ENCODE results near the gene AOPEP. TPM values are rescaled to one million over a fixed set of nuclear protein-coding genes. Genes with fewer than 3 reads are reported as not detected.
"Not testable (repeated sequence)": the region's sequence is repeated elsewhere in the genome, so short reads cannot be mapped to it uniquely, and the experiment has no call there.

Gene AOPEP
- total RNA-seq, 2 donors from 2014 or later, result 12.4 to 12.9 TPM

DNA sequence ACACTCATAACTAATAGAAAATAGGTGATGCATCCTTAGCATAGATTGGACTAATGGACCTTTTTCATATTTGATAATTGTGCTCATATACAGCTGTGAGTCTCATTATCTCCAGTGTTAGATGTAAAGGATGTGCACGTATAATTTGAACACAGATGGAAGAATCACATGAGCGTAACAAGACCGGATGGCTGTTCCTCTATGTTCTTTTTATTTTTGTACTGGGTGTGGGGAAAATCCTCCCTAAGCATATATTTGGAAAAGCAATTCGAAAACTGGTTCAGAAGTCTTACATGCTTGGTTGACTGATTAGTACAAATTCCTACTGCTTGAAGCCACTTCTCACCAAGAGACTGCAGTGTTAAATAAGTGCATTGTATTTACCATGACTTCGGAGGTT lies 230.2 kb downstream of the AOPEP start:
- H3K4me3 Mint-ChIP-seq, result no peak overlapping the region
- peaks cover 10% of the 10 kb centered on the region for H3K36me3 Mint-ChIP-seq (ENCODE audit: low read depth)

DNA sequence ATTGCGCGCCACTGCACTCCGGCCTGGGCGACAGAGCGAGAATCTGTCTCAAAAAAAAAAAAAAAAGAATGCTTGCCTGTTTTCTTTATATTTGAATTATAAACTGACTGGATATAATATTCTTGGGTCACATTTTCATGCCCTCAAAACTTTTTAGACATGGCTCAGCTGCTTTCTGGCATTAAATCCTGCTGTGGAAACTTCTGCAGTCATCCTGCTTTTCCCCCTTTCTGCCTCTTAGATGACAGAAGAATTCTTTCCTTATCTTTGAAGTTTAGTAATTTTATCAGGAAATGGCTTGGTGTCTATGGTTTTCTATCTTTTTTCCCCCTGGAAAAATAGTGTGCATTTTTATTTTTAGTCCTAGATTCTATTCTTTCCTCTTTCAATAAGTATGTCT lies 234.5 kb downstream of the AOPEP start:
- H3K4me1 Mint-ChIP-seq, result peaks cover 2% of the 10 kb centered on the region
- no peak overlapping the region for H3K27ac Mint-ChIP-seq
- H3K36me3 Mint-ChIP-seq (ENCODE audit: low read depth), result peaks cover 16% of the 10 kb centered on the region
- no peaks in the 10 kb centered on the region for H3K27me3 Mint-ChIP-seq
- no peaks in the 10 kb centered on the region for H3K9me3 ChIP-seq (ENCODE audit: control insufficient read depth, low read length, poor library complexity, severe bottlenecking)
- DNase-seq (no peak), ATAC-seq (no peak)
- no peak overlapping the region for H3K4me3 Mint-ChIP-seq

More for the DNA sequence above, 230.2 kb downstream of the AOPEP start:
- DNase-seq (no peak), ATAC-seq (no peak)
- no peaks in the 10 kb centered on the region for H3K9me3 ChIP-seq (ENCODE audit: control insufficient read depth, low read length, poor library complexity, severe bottlenecking)
- Mint-ChIP-seq H3K4me1 (peaks cover 10% of the 10 kb centered on the region), H3K27ac (no peak overlapping the region), H3K27me3 (no peaks in the 10 kb centered on the region)

DNA sequence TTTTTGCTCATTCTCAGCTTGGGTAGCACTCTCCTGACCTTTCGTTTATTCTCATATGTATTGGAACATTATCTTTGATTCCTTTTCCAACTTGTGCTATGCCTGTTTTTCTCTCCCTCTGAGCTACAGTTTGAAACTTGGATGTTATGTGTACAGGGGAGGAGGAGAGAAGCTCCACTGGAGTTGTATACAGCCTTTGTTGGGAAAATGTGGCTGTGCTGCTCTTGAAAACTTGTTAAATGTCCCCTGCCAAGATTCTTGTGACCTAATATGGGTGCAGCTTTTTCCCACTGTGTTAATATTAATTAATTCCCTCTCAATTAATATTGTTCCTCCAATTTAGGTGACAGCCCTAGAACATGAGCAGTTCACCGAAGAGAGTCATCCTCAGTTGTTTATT lies 235.4 kb downstream of the AOPEP start:
- DNase-seq (no peak), ATAC-seq (no peak)
- H3K27me3 Mint-ChIP-seq, result no peaks in the 10 kb centered on the region
- peaks cover 12% of the 10 kb centered on the region for H3K36me3 Mint-ChIP-seq (ENCODE audit: low read depth)
- H3K27ac Mint-ChIP-seq, result no peak overlapping the region
- peaks cover 2% of the 10 kb centered on the region for H3K4me1 Mint-ChIP-seq
- no peak overlapping the region for H3K4me3 Mint-ChIP-seq
- H3K9me3 ChIP-seq (ENCODE audit: control insufficient read depth, low read length, poor library complexity, severe bottlenecking), result no peaks in the 10 kb centered on the region

DNA sequence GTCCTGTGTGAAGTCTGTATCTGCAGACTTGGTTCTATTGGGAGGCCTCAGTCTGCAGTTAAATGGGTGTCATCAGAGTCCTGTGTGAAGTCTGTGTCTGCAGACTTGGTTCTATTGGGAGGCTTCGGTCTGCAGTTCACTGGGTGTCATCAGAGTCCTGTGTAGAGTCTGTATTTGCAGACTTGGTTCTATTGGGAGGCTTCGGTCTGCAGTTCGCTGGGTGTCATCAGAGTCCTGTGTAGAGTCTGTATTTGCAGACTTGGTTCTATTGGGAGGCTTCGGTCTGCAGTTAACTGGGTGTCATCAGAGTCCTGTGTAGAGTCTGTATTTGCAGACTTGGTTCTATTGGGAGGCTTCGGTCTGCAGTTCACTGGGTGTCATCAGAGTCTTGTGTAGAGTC lies 239.1 kb downstream of the AOPEP start:
- not testable (repeated sequence) for ATAC-seq; H3K36me3 Mint-ChIP-seq (ENCODE audit: low read depth); H3K27me3 Mint-ChIP-seq; H3K9me3 ChIP-seq (ENCODE audit: control insufficient read depth, low read length, poor library complexity, severe bottlenecking); H3K27ac Mint-ChIP-seq; DNase-seq; H3K4me1 Mint-ChIP-seq; H3K4me3 Mint-ChIP-seq

DNA sequence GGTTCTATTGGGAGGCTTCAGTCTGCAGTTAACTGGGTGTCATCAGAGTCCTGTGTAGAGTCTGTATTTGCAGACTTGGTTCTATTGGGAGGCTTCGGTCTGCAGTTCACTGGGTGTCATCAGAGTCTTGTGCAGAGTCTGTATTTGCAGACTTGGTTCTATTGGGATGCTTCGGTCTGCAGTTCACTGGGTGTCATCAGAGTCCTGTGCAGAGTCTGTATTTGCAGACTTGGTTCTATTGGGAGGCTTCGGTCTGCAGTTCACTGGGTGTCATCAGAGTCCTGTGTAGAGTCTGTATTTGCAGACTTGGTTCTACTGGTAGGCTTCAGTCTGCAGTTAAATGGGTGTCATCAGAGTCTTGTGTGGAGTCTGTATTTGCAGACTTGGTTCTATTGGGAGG lies 239.5 kb downstream of the AOPEP start:
- H3K4me1 Mint-ChIP-seq; H3K9me3 ChIP-seq (ENCODE audit: control insufficient read depth, low read length, poor library complexity, severe bottlenecking): not testable (repeated sequence)

DNA sequence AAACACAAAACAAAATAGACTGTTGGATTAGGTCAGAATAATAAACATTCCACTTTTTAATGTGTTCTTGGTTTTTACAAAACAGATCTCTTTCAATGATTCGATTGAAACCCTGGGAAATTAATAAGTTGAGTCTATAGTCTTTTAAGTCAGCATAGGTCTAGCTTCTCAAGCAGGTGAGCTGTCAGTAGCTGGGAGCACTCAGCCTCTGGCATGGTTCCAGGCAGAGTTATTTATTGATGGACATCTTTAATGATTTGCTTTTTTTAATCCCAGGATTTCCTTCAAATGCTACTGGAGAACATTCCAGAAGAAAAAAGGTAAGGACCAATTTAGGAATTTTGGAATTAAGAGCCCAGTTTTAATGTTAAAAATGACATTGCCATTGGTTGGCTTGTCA lies 241.0 kb downstream of the AOPEP start:
- ATAC-seq (no peak), DNase-seq (no peak)
- no peaks in the 10 kb centered on the region for H3K9me3 ChIP-seq (ENCODE audit: control insufficient read depth, low read length, poor library complexity, severe bottlenecking)
- Mint-ChIP-seq H3K36me3 (ENCODE audit: low read depth) (peaks cover 4% of the 10 kb centered on the region), H3K4me3 (no peak overlapping the region), H3K27me3 (no peaks in the 10 kb centered on the region), H3K27ac (no peak overlapping the region), H3K4me1 (peaks cover 6% of the 10 kb centered on the region)

More for the DNA sequence above, 239.5 kb downstream of the AOPEP start:
- ATAC-seq; H3K4me3 Mint-ChIP-seq; H3K27ac Mint-ChIP-seq; H3K36me3 Mint-ChIP-seq (ENCODE audit: low read depth); H3K27me3 Mint-ChIP-seq; DNase-seq: not testable (repeated sequence)

DNA sequence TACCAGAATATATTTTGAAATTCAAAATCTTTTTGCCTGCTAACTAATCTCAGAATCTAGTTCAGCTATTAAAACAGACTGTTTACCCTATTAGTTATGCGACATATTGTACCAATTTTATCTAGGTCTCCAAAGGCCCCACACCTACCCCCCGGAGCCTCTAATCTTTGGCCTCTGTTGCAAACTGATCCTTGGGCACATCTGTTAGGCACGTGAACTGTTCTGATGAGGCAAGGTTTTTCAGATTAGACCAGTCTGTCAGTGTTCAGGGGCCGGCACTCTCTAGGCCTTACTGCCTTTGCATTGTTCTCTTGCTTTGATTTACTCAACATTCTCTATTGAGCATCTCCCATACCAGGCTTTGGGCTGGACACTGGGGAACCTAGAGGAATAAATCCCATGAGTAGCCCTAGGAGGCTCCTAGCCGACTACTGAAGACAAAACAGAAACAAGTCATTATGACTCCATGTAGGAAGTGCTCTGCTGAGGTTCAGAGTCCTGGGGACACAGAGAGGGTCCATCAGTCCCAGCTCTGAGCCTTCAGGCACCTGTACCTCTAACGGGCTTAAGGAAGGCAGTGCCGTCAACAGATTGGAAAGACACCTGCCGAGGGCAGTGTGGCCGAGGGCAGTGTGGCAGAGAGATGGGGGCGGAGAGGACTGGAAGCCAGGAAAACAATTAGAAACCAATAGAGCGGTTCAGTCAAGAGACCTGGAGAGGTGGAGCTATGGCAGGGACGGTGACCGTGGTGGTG lies 245.1 kb downstream of the AOPEP start:
- DNase-seq, result no peak
- no peak for ATAC-seq

DNA sequence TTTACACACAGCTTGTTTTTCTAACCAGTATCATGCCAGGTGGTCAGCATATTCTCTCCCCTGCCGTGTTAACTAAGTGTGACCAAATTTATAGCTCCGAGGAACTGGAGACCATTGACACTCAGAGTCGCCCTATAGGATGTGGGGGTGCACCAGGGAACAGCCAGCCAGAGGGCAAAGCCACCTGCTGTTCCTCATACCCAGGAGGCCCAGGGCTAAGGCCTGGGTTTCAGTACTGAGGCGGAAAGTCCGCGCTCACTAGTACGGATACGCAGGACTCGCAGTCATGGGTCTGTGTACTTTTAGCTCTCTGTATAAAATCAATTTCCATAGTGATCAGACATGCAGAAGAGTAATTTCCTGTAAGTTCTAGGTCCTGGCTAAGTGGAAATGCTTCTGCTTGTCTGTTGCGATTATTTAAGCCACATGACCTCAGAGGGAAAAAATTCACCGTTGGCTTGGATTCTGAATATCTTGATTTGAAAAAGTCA lies 247.0 kb downstream of the AOPEP start:
- Mint-ChIP-seq H3K36me3 (ENCODE audit: low read depth) (peaks cover 8% of the 10 kb centered on the region), H3K27me3 (no peaks in the 10 kb centered on the region), H3K27ac (peak overlapping the region; percentile 62), H3K4me3 (no peak overlapping the region), H3K4me1 (peaks cover 13% of the 10 kb centered on the region)
- DNase-seq, result no peak
- H3K9me3 ChIP-seq (ENCODE audit: control insufficient read depth, low read length, poor library complexity, severe bottlenecking), result no peaks in the 10 kb centered on the region
- no peak for ATAC-seq

More for the DNA sequence above, 245.1 kb downstream of the AOPEP start:
- Mint-ChIP-seq H3K27me3 (no peaks in the 10 kb centered on the region), H3K36me3 (ENCODE audit: low read depth) (peaks cover 5% of the 10 kb centered on the region), H3K4me3 (no peak overlapping the region), H3K4me1 (peaks cover 11% of the 10 kb centered on the region), H3K27ac (no peak overlapping the region)
- no peaks in the 10 kb centered on the region for H3K9me3 ChIP-seq (ENCODE audit: control insufficient read depth, low read length, poor library complexity, severe bottlenecking)

DNA sequence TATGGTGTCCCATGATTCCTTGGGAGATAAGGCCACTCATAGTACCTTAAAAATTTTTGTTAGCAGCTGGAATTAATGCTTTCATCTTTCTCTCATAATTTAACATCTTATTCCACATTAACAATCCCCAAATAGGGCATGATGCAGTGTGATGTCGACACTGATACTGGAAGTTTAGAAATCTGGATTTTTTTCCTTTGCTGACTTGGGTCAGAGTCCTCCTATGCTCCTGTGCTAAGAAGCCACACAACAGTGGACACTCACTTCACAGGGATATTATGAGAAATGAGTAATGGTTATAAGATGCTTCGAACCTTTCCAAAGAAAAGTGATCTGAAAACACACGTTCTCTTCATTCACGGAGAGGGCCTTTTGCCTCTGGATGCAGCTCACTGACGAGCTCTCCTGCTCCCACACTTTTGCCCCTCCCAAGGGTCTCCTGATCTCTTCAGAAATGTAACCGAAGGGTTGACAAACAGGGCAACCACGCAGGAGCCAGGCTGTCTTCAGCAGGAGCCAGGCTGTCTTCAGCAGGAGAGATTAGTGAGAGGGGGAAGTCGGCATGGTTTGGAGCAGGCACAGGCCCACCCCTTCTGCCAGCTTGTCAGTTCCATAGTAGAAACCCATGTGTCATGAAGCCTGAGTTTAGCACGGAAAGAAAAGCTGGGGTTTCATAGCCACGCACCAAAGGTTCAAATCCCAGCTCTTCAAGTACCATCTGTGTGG lies 247.8 kb downstream of the AOPEP start:
- peaks cover 13% of the 10 kb centered on the region for H3K4me1 Mint-ChIP-seq
- ATAC-seq (no peak), DNase-seq (no peak)
- peak overlapping the region; percentile 62 for H3K27ac Mint-ChIP-seq
- no peaks in the 10 kb centered on the region for H3K27me3 Mint-ChIP-seq
- H3K9me3 ChIP-seq (ENCODE audit: control insufficient read depth, low read length, poor library complexity, severe bottlenecking), result no peaks in the 10 kb centered on the region
- H3K36me3 Mint-ChIP-seq (ENCODE audit: low read depth), result peaks cover 8% of the 10 kb centered on the region
- H3K4me3 Mint-ChIP-seq, result no peak overlapping the region

DNA sequence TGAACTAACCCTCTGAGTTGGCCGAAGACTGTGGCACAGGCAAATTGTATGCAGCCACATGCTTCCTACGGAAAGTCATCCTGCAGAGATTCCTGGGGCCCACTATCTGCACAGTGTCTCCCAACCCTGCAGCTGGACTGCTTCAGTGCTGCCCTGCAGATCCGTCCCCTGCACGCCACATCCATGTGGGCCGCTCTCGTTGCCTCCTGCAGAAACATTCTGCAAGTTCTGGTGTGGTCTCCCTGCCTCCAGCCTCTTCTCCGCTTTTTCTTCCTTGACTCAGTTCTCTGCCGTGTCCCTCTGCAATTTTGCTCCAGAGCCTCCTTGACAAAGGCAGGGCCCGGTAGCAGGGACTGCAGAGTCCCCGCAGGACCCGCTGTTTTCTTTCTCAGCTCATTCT lies 249.0 kb downstream of the AOPEP start:
- DNase-seq, result no peak
- ATAC-seq, result no peak
- peaks cover 15% of the 10 kb centered on the region for H3K4me1 Mint-ChIP-seq
- H3K27me3 Mint-ChIP-seq, result no peaks in the 10 kb centered on the region
- H3K9me3 ChIP-seq (ENCODE audit: control insufficient read depth, low read length, poor library complexity, severe bottlenecking), result no peaks in the 10 kb centered on the region
- no peak overlapping the region for H3K27ac Mint-ChIP-seq
- peaks cover 8% of the 10 kb centered on the region for H3K36me3 Mint-ChIP-seq (ENCODE audit: low read depth)
- H3K4me3 Mint-ChIP-seq, result no peak overlapping the region

DNA sequence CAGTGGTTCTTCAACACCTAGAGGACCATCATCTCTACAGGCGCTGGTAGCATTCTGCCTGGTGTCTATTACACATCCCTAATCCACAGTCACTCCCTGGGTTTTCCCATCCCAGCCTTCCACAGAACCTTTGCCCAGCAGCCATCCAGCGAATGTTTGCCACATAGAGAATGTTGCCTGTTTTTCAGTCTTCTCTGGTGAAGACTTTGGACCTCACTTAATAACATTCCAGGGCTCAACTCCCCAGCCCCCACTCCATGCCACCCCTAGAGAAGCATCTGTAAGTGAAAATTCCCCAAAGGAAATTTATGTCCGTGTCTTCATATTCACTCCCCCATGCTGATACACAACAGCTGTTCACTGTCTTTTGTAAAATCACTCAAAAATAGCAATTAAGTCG lies 249.6 kb downstream of the AOPEP start:
- H3K27ac Mint-ChIP-seq, result no peak overlapping the region
- H3K36me3 Mint-ChIP-seq (ENCODE audit: low read depth), result peaks cover 8% of the 10 kb centered on the region
- H3K27me3 Mint-ChIP-seq, result no peaks in the 10 kb centered on the region
- ATAC-seq, result no peak
- H3K4me3 Mint-ChIP-seq, result no peak overlapping the region
- no peaks in the 10 kb centered on the region for H3K9me3 ChIP-seq (ENCODE audit: control insufficient read depth, low read length, poor library complexity, severe bottlenecking)
- no peak for DNase-seq
- H3K4me1 Mint-ChIP-seq, result peaks cover 15% of the 10 kb centered on the region

DNA sequence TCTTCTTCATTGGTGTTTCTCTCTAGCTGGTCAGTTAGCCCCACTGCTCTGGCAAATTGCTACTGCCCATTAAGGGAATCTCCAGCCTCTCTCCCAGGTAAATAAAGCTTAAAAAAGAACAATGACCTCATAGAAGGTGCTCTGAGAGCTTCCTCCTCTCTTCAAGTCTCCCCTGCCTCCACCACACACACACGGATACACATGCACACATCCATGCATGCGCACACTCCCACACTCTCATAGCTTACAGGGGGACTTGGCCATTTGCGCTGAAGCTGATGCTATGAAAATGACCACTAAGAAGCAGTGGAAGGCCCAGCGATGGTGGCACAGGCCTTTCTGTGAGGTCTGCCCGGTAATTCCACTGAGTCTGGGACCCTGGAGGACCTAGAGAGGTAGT lies 250.9 kb downstream of the AOPEP start:
- ATAC-seq, result no peak
- peaks cover 8% of the 10 kb centered on the region for H3K36me3 Mint-ChIP-seq (ENCODE audit: low read depth)

DNA sequence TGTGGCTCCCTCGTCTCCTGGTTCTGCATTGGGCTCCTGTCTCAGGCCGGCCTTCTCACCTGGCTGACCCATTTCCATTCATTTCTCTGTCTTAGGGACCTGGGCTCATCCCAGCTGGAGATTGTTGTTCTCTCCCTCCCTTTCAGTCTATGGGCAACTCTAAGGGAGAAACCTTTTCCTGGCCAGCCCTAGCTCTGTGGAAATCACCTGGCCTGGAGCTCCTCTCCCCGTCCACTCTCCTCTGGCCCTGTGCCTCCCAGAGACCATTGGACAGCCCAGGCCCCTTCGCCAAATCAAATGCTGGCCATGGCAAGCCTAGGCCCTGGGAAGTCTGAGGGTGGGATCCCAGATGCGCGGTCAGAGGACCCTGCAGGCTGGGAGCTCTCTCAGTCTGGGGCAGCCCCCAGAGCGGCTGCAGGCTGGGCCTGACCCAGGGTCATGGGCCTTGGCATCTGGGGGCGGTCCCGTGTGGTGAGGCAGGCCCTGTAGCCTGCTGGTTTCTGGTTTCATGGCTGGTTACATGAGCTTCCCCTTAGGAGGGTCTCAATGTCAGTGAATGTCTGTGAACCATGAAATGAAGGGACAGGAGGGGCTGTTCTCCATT lies 253.5 kb downstream of the AOPEP start:
- Mint-ChIP-seq H3K36me3 (ENCODE audit: low read depth) (peaks cover 8% of the 10 kb centered on the region), H3K27ac (no peak overlapping the region), H3K4me1 (peaks cover 14% of the 10 kb centered on the region), H3K4me3 (no peak overlapping the region), H3K27me3 (no peaks in the 10 kb centered on the region)
- H3K9me3 ChIP-seq (ENCODE audit: control insufficient read depth, low read length, poor library complexity, severe bottlenecking), result no peaks in the 10 kb centered on the region
- ATAC-seq (no peak), DNase-seq (no peak)

More for the DNA sequence above, 250.9 kb downstream of the AOPEP start:
- Mint-ChIP-seq H3K27ac (peak overlapping the region; percentile 59), H3K4me1 (peaks cover 14% of the 10 kb centered on the region), H3K4me3 (no peak overlapping the region), H3K27me3 (no peaks in the 10 kb centered on the region)
- no peaks in the 10 kb centered on the region for H3K9me3 ChIP-seq (ENCODE audit: control insufficient read depth, low read length, poor library complexity, severe bottlenecking)
- no peak for DNase-seq

Data from T-helper 17 cell (primary cell).